H1 (cell line): ENCODE measurements around the gene PSME1. TPM values are rescaled to one million over a fixed set of nuclear protein-coding genes. Genes with fewer than 3 reads are reported as not detected.
A peak's percentile ranks its signal among the peaks of the same experiment; 100 is the strongest.

Source experiments
- CTCF ChIA-PET: fragments of 300-600 bp; sonication (Branson Sonifier 250); formaldehyde crosslinking; loops from one replicate; lab custom pipeline; 2021; ENCODE audit not compliant: partially characterized antibody; lab: Charles Lee
- POLR2A ChIA-PET: fragments of 300-600 bp; sonication (Branson Sonifier 250); formaldehyde crosslinking; loops from one replicate; lab custom pipeline; 2021; ENCODE audit warnings: inconsistent platforms; ENCODE audit not compliant: partially characterized antibody; lab: Charles Lee
- DNase-seq, 2 experiments: peaks; one replicate each; pipeline versions ENCODE4 v3.0.0 to v3.0.0-alpha.2; 2010 to 2022; ENCODE audit warnings: low spot score in 2 of 2, low read depth in 1 of 2, mixed read lengths in 1 of 2
- FAIRE-seq: peaks from 2 replicates; lab custom pipeline; 2011; peaks lifted over from hg19 to GRCh38; lab: Jason Lieb, UNC
- H2AFZ ChIP-seq: 2 replicates; pipeline ENCODE4 v1.8.1; 2012; ENCODE audit warnings: low read length, inconsistent platforms
- H2AK5ac ChIP-seq: 2 replicates; pipeline ENCODE4 v1.6.1; 2013; ENCODE audit warnings: low read depth, low read length
- H2BK120ac ChIP-seq: replicated peaks from 2 replicates; pipeline ENCODE3; 2013; ENCODE audit warnings: low read depth, low read length, inconsistent platforms
- H2BK12ac ChIP-seq: 2 replicates; pipeline ENCODE4 v1.6.1; 2013; ENCODE audit warnings: low read depth, low read length
- H2BK15ac ChIP-seq: 2 replicates; pipeline ENCODE4 v1.6.1; 2013; ENCODE audit warnings: low read length
- H2BK20ac ChIP-seq: 2 replicates; pipeline ENCODE4 v1.6.1; 2013; ENCODE audit warnings: low read length
- H2BK5ac ChIP-seq: 2 replicates; pipeline ENCODE4 v1.6.1; 2013; ENCODE audit warnings: low read depth, low read length
- H3K14ac ChIP-seq: 2 replicates; pipeline ENCODE4 v1.6.1; 2013; ENCODE audit warnings: inconsistent platforms; ENCODE audit not compliant: insufficient read length
- H3K18ac ChIP-seq: 2 replicates; pipeline ENCODE4 v1.6.1; 2013; ENCODE audit warnings: low read length; ENCODE audit errors: extremely low read depth
- H3K23ac ChIP-seq: 2 replicates; pipeline ENCODE4 v1.6.1; 2013; ENCODE audit warnings: inconsistent platforms; ENCODE audit not compliant: insufficient read length
- H3K23me2 ChIP-seq: 2 replicates; pipeline ENCODE4 v1.6.1; 2013; ENCODE audit warnings: low read depth, low read length
- H3K27ac ChIP-seq: 2 replicates; pipeline ENCODE4 v1.6.1; 2011; ENCODE audit warnings: low read depth, low read length, inconsistent platforms
- H3K27me3 ChIP-seq, 4 experiments: replicated peaks in 1 of 4; 1 replicate in 1 of 4; 2 replicates in 3 of 4; pipeline versions ENCODE4 v1.6.1 to v1.8.1; 2011 to 2013; ENCODE audit warnings: low read length in 3 of 4, mild to moderate bottlenecking in 3 of 4, inconsistent platforms in 2 of 4, mixed read lengths in 2 of 4, moderate library complexity in 1 of 4; ENCODE audit not compliant: control insufficient read depth in 3 of 4, insufficient read depth in 3 of 4; ENCODE audit errors: extremely low read depth in 1 of 4
- H3K36me3 ChIP-seq, 4 experiments: 2 replicates each; pipeline versions ENCODE4 v1.6.1 to v1.8.1; 2011 to 2013; ENCODE audit warnings: mild to moderate bottlenecking in 4 of 4, low read length in 3 of 4, moderate library complexity in 2 of 4, control low read depth in 1 of 4, inconsistent platforms in 1 of 4; ENCODE audit not compliant: insufficient read depth in 4 of 4, control insufficient read depth in 2 of 4
- H3K4ac ChIP-seq: replicated peaks from 2 replicates; pipeline ENCODE3; 2013; ENCODE audit warnings: low read length, low read depth, mixed read lengths, inconsistent platforms; ENCODE audit not compliant: insufficient read length
- H3K4me1 ChIP-seq, 4 experiments: replicated peaks in 1 of 4; 1 replicate in 1 of 4; 2 replicates in 3 of 4; pipeline versions ENCODE4 v1.6.1 to v1.8.1; 2011 to 2013; ENCODE audit warnings: low read length in 3 of 4, inconsistent platforms in 2 of 4, mixed read lengths in 1 of 4; ENCODE audit not compliant: insufficient read depth in 4 of 4, control insufficient read depth in 3 of 4
- H3K4me2 ChIP-seq, 2 experiments: 2 replicates each; pipeline versions ENCODE4 v1.6.1 to v1.8.1; 2011 to 2013; ENCODE audit warnings: low read depth in 2 of 2, low read length in 2 of 2, control low read depth in 1 of 2, inconsistent platforms in 1 of 2, mild to moderate bottlenecking in 1 of 2; ENCODE audit not compliant: insufficient read depth in 1 of 2
- H3K4me3 ChIP-seq, 4 experiments: fragments of 200-600, 300-600 bp in 1 of 4; sonication (generic), shearing (Covaris generic), sonication (Bioruptor Twin) in 1 of 4; 2 replicates each; pipeline versions ENCODE4 v1.5.1 to v1.8.1; 2011 to 2016; ENCODE audit warnings: low read length in 4 of 4, low read depth in 3 of 4, control low read depth in 2 of 4, inconsistent platforms in 2 of 4, mild to moderate bottlenecking in 2 of 4, mixed read lengths in 1 of 4, moderate library complexity in 1 of 4; ENCODE audit not compliant: insufficient read depth in 2 of 4; ENCODE audit errors: extremely low read depth in 1 of 4
- H3K56ac ChIP-seq: replicated peaks from 2 replicates; pipeline ENCODE3; 2013; ENCODE audit warnings: low read depth, mild to moderate bottlenecking, mixed read lengths, low read length, inconsistent platforms; ENCODE audit not compliant: insufficient read length
- H3K79me1 ChIP-seq: 2 replicates; pipeline ENCODE4 v1.6.1; 2013; ENCODE audit warnings: low read depth, low read length, control low read depth
- H3K79me2 ChIP-seq, 2 experiments: 2 replicates each; pipeline versions ENCODE4 v1.6.1 to v1.8.1; 2012 to 2013; ENCODE audit warnings: low read length in 2 of 2, mild to moderate bottlenecking in 2 of 2, inconsistent platforms in 1 of 2; ENCODE audit not compliant: insufficient read depth in 2 of 2, control insufficient read depth in 1 of 2
- H3K9ac ChIP-seq, 4 experiments: replicated peaks in 1 of 4; 1 replicate in 1 of 4; 2 replicates in 3 of 4; pipeline versions ENCODE4 v1.6.1 to v1.8.1; 2011 to 2013; ENCODE audit warnings: low read depth in 3 of 4, low read length in 3 of 4, control low read depth in 2 of 4, mild to moderate bottlenecking in 2 of 4, moderate library complexity in 2 of 4, inconsistent platforms in 1 of 4; ENCODE audit errors: extremely low read depth in 1 of 4
- H3K9me3 ChIP-seq, 2 experiments: 2 replicates each; pipeline versions ENCODE4 v1.6.1 to v1.8.1; 2012 to 2013; ENCODE audit warnings: mild to moderate bottlenecking in 2 of 2, moderate library complexity in 2 of 2, control low read depth in 1 of 2, inconsistent platforms in 1 of 2, low read depth in 1 of 2, low read length in 1 of 2, mixed read lengths in 1 of 2; ENCODE audit not compliant: insufficient read depth in 2 of 2
- H4K20me1 ChIP-seq, 2 experiments: replicated peaks in 1 of 2; 2 replicates each; pipeline versions ENCODE3 to v1.8.1; 2011 to 2013; ENCODE audit warnings: inconsistent platforms in 2 of 2, low read length in 2 of 2, mild to moderate bottlenecking in 1 of 2; ENCODE audit not compliant: insufficient read depth in 2 of 2, control insufficient read depth in 1 of 2
- H4K5ac ChIP-seq: 2 replicates; pipeline ENCODE4 v1.6.1; 2013; ENCODE audit warnings: low read length, low read depth, mixed read lengths, inconsistent platforms; ENCODE audit not compliant: insufficient read length
- H4K8ac ChIP-seq: 2 replicates; pipeline ENCODE4 v1.8.0; 2013; ENCODE audit warnings: mild to moderate bottlenecking, moderate library complexity, low read length, inconsistent platforms; ENCODE audit not compliant: insufficient read depth; ENCODE audit errors: extremely low read depth
- H4K91ac ChIP-seq: replicated peaks from 2 replicates; pipeline ENCODE3; 2013; ENCODE audit warnings: low read length, mixed read lengths, inconsistent platforms; ENCODE audit not compliant: insufficient read length
- POLR2AphosphoS5 ChIP-seq: IDR thresholded peaks from 2 replicates; pipeline ENCODE4 v1.6.1; 2011; ENCODE audit warnings: low read depth, low read length
- RNF2 ChIP-seq: fragments of 200-900, 300-1000 bp; sonication (generic); IDR thresholded peaks from 2 replicates; pipeline ENCODE4 v1.7.1; 2016; ENCODE audit warnings: borderline replicate concordance, low read depth, mild to moderate bottlenecking, antibody characterized with exemption, low read length; ENCODE audit not compliant: poor library complexity, severe bottlenecking; ENCODE audit errors: missing control alignments
- WGBS, 2 experiments: shearing (Covaris generic) in 1 of 2; methylation state at CpG; one replicate each; pipeline versions ENCODE4 v1.1.6 to v1.1.7; 2013 to 2015; ENCODE audit warnings: low lambda C conversion rate in 2 of 2, mixed read lengths in 2 of 2, inconsistent platforms in 1 of 2, low coverage in 1 of 2, missing lambda C conversion rate in 1 of 2; ENCODE audit not compliant: insufficient replicate concordance in 2 of 2, insufficient coverage in 1 of 2, insufficient read length in 1 of 2; ENCODE audit errors: extremely low coverage in 1 of 2, missing lambda C conversion rate in 1 of 2; 5-methylcytosine and 5-hydroxymethylcytosine counted together
- polyA plus RNA-seq, 7 experiments: library from polyadenylated mRNA; depleted of rRNA in 3 of 7; stranded (reverse) in 5 of 7; unstranded in 2 of 7; fragments of >200 nt in 5 of 7; fragments of 200-250 nt in 2 of 7; gene quantifications; 1 replicate in 5 of 7; 2 replicates in 1 of 7; 4 replicates in 1 of 7; pipeline versions ENCODE4 v1.2.1 to v1.2.3, GENCODE V29; 2011 to 2013; ENCODE audit warnings: missing spikeins in 2 of 7, mixed read lengths in 2 of 7
- total RNA-seq: library from RNA; stranded (reverse); fragmentation: NEBNext Ultra II Directional; extraction: Animal tissue kit (Norgen Biotek cat#: 25700); gene quantifications from 2 replicates; pipeline ENCODE4 v1.2.1, GENCODE V29; 2021

PSME1 gene
- total and polyA plus RNA-seq, 2 of the 8 experiments (the other 6 are each of a cell fraction or from before 2014, with no cell fraction given): 74.9 to 85.9 TPM

GRCh38 chr14:24181371-24182077, 45.5 kb downstream of the PSME1 start:
- Histone ChIP-seq H3K9me3 (no peaks in the 10 kb centered on the region), H2AK5ac (no peak overlapping the region), H2BK120ac (no peak overlapping the region), H3K23me2 (no peaks in the 10 kb centered on the region), H3K9ac (no peak overlapping the region), H2BK20ac (no peak overlapping the region), H2BK5ac (no peak overlapping the region), H2AFZ (no peak overlapping the region), H4K20me1 (peaks cover 2 to 25% of the 10 kb centered on the region in 2 experiments), H3K27ac (no peak overlapping the region), H3K79me1 (peaks cover 3% of the 10 kb centered on the region), H3K23ac (no peak overlapping the region), H3K18ac (no peak overlapping the region), H4K91ac (no peak overlapping the region), H2BK12ac (no peak overlapping the region), H3K27me3 (no peaks in the 10 kb centered on the region), H3K14ac (no peak overlapping the region), H3K79me2 (no peaks in the 10 kb centered on the region), H3K4ac (no peak overlapping the region), H2BK15ac (no peak overlapping the region), H4K5ac (no peak overlapping the region), H3K4me1 (no peaks in the 10 kb centered on the region), H4K8ac (no peak overlapping the region)
- FAIRE-seq: no peak
- CTCF ChIA-PET: interaction anchor here (1.3 to 1.6 kb wide), 3 partner anchors 21 to 127 kb away, joined by 5 to 7 read pairs (median 6); partner anchors contain the start of genes CIDEB and IRF9
- POLR2A ChIA-PET: interaction anchor here (0.9 to 9.3 kb wide), 15 partner anchors 9 to 118 kb away, joined by 3 to 93 read pairs (median 4); partner anchors contain the start of genes CHMP4A, DHRS1, GMPR2 and IRF9
- TF ChIP-seq RNF2 (no peak), POLR2AphosphoS5 (0 out of 2 replicates have a peak, but pooled peaks have one; percentile 24)
- TF ChIP-seq, all 59 proteins: peak for 1
- no peak for DNase-seq
- no peak overlapping the region for H3K4me2 ChIP-seq
- no peak overlapping the region for H3K4me3 ChIP-seq
- 88% methylated on average over 19 of the region's 19 CpGs; no CpG with 5 or more reads in 1 of the 2 experiments for WGBS, 2 experiments
- H3K56ac ChIP-seq: no peak overlapping the region
- H3K36me3 ChIP-seq: peaks cover 26 to 79% (median 65%) of the 10 kb centered on the region in 4 experiments
